Epithelial cell of proximal tubule (primary cell): ENCODE results near the gene FBXL19. TPM values are rescaled to one million over a fixed set of nuclear protein-coding genes. Genes with fewer than 3 reads are reported as not detected.
A peak's percentile ranks its signal among the peaks of the same experiment; 100 is the strongest.

Experiments
- DNase-seq: peaks from one replicate; pipeline ENCODE4 v3.0.0-alpha.2; 2011; ENCODE audit warnings: low read depth
- H3K4me3 ChIP-seq: 2 replicates; pipeline ENCODE4 v1.5.1; 2011; ENCODE audit warnings: low read depth, mild to moderate bottlenecking, low read length
- CTCF ChIP-seq: conservative IDR thresholded peaks from 2 replicates; pipeline ENCODE4 v1.5.1; 2012; ENCODE audit warnings: low read depth, mild to moderate bottlenecking, low read length
- total RNA-seq: library from RNA; depleted of rRNA; stranded (reverse); fragments of >200 nt; gene quantifications from 2 replicates; pipeline ENCODE4 v1.2.3, GENCODE V29; 2015

Gene FBXL19
- total RNA-seq, 1 donor from 2014 or later: 65.3 TPM

GRCh38 chr16:30948667-30949649 lies 25.6 kb downstream of the FBXL19 start, which contains the start of gene ORAI3:
TSS of gene ORAI3 (plus strand) at chr16:30949068. CDS start at chr16:30949290, 222 bp downstream.
- DNase-seq: no peak
- no peak for TF ChIP-seq CTCF
- peak within 1 kb of the TSS; percentile 95 for H3K4me3 ChIP-seq

GRCh38 chr16:30949650-30950515 lies 26.5 kb downstream of the FBXL19 start:
- DNase-seq: peak; percentile 59
- peak; percentile 38 for TF ChIP-seq CTCF
- H3K4me3 ChIP-seq: peak overlapping the region; percentile 95

- TF ChIP-seq CTCF: no peak
- peak overlapping the region; percentile 95 for H3K4me3 ChIP-seq
- no peak for DNase-seq
Observed at GRCh38 chr16:30950516-30951065, 27.2 kb downstream of the FBXL19 start.

- TF ChIP-seq CTCF: no peak
- no peak for DNase-seq
- H3K4me3 ChIP-seq: no peak overlapping the region
Observed at GRCh38 chr16:30951193-30951592, 27.8 kb downstream of the FBXL19 start.

- TF ChIP-seq CTCF: no peak
- no peak for DNase-seq
- H3K4me3 ChIP-seq: no peak overlapping the region
Observed at GRCh38 chr16:30951750-30952149, 28.4 kb downstream of the FBXL19 start.

- no peak for DNase-seq
- no peak for TF ChIP-seq CTCF
- H3K4me3 ChIP-seq: no peak overlapping the region
Observed at GRCh38 chr16:30953111-30953510, 29.7 kb downstream of the FBXL19 start.
